SK-N-SH treated with all-trans-retinoic acid at 6 μM for 48 hours (cell line): ENCODE results near the gene COPS9.

Source experiments
- ATAC-seq: fragments of 200-7000 bp; cut with Tn5 transposase; 3 replicates; pipeline ENCODE4 v1.9.1; 2020; ENCODE audit warnings: mild to moderate bottlenecking, moderate library complexity
- ARNTL ChIP-seq: fragments of 450-650 bp; formaldehyde crosslinking; IDR thresholded peaks from 2 replicates; pipeline ENCODE4 v1.5.0; 2020; ENCODE audit warnings: low read depth, mild to moderate bottlenecking, moderate library complexity, borderline replicate concordance
- CSRNP3 ChIP-seq: fragments of 250-450 bp; sonication (Bioruptor Pico); IDR thresholded peaks from 2 replicates; pipeline ENCODE4 v1.5.1; 2021; ENCODE audit warnings: mild to moderate bottlenecking, moderate library complexity
- GLIS3 ChIP-seq: fragments of 250-450 bp; sonication (Bioruptor Pico); IDR thresholded peaks from 2 replicates; pipeline ENCODE4 v1.5.0; 2020; ENCODE audit warnings: mild to moderate bottlenecking, moderate library complexity
- ISL1 ChIP-seq: fragments of 250-450 bp; sonication (Bioruptor Pico); IDR thresholded peaks from 2 replicates; pipeline ENCODE4 v2.1.2; 2022; ENCODE audit warnings: mild to moderate bottlenecking, moderate library complexity
- OSR1 ChIP-seq: fragments of 250-450 bp; sonication (Bioruptor Pico); IDR thresholded peaks from 2 replicates; pipeline ENCODE4 v1.8.0; 2022; ENCODE audit warnings: moderate library complexity, mild to moderate bottlenecking, inconsistent platforms
- PATZ1 ChIP-seq: fragments of 250-450 bp; sonication (Bioruptor Pico); IDR thresholded peaks from 2 replicates; pipeline ENCODE4 v1.8.0; 2020; ENCODE audit warnings: mild to moderate bottlenecking, moderate library complexity, borderline replicate concordance
- POU6F1 ChIP-seq: fragments of 250-450 bp; sonication (Bioruptor Pico); IDR thresholded peaks from 2 replicates; pipeline ENCODE4 v1.8.0; 2021; ENCODE audit warnings: low read depth, mild to moderate bottlenecking, moderate library complexity, borderline replicate concordance
- PPARA ChIP-seq: fragments of 250-450 bp; sonication (Bioruptor Pico); IDR thresholded peaks from 2 replicates; pipeline ENCODE4 v1.5.0; 2020; ENCODE audit warnings: mild to moderate bottlenecking, borderline replicate concordance
- RARB ChIP-seq: fragments of 250-450 bp; sonication (Bioruptor Pico); IDR thresholded peaks from 2 replicates; pipeline ENCODE4 v1.8.0; 2021; ENCODE audit warnings: mild to moderate bottlenecking, moderate library complexity
- SNAI2 ChIP-seq: fragments of 250-450 bp; sonication (Bioruptor Pico); IDR thresholded peaks from 2 replicates; pipeline ENCODE4 v1.5.0; 2020; ENCODE audit warnings: mild to moderate bottlenecking, moderate library complexity
- TCF4 ChIP-seq: fragments of 250-450 bp; sonication (Bioruptor Pico); IDR thresholded peaks from 2 replicates; pipeline ENCODE4 v1.8.0; 2021; ENCODE audit warnings: mild to moderate bottlenecking, moderate library complexity, borderline replicate concordance
- TOX ChIP-seq: fragments of 250-450 bp; sonication (Bioruptor Pico); IDR thresholded peaks from 2 replicates; pipeline ENCODE4 v1.8.0; 2021; ENCODE audit warnings: mild to moderate bottlenecking, moderate library complexity, borderline replicate concordance
- TSHZ2 ChIP-seq: fragments of 250-450 bp; sonication (Bioruptor Pico); IDR thresholded peaks from 2 replicates; pipeline ENCODE4 v1.5.0; 2020; ENCODE audit warnings: mild to moderate bottlenecking, moderate library complexity
- ZFP3 ChIP-seq: fragments of 250-450 bp; sonication (Bioruptor Pico); IDR thresholded peaks from 2 replicates; pipeline ENCODE4 v1.5.0; 2020; ENCODE audit warnings: mild to moderate bottlenecking, moderate library complexity
- ZFP30 ChIP-seq: fragments of 450-650 bp; formaldehyde crosslinking; IDR thresholded peaks from 2 replicates; pipeline ENCODE4 v1.5.0; 2022; ENCODE audit warnings: mild to moderate bottlenecking, moderate library complexity
- ZNF565 ChIP-seq: fragments of 450-650 bp; formaldehyde crosslinking; conservative IDR thresholded peaks from 2 replicates; pipeline ENCODE4 v1.5.0; 2020; ENCODE audit warnings: low read depth, mild to moderate bottlenecking, moderate library complexity
- ZNF70 ChIP-seq: fragments of 450-650 bp; formaldehyde crosslinking; IDR thresholded peaks from 2 replicates; pipeline ENCODE4 v1.5.0; 2020; ENCODE audit warnings: mild to moderate bottlenecking, moderate library complexity
- ZNF8 ChIP-seq: fragments of 450-650 bp; formaldehyde crosslinking; IDR thresholded peaks from 2 replicates; pipeline ENCODE4 v1.5.0; 2020; ENCODE audit warnings: mild to moderate bottlenecking, moderate library complexity

COPS9 gene

GRCh38 chr2:240166761-240167587 is 30.9 kb upstream of the COPS9 start:
- no peak for TF ChIP-seq ZNF8 (CRISPR knock-in tag)
- no peak for TF ChIP-seq TSHZ2
- TF ChIP-seq POU6F1 (CRISPR knock-in tag) = no peak
- no peak for TF ChIP-seq CSRNP3 (CRISPR knock-in tag)
- no peak for TF ChIP-seq GLIS3
- TF ChIP-seq PPARA (CRISPR knock-in tag) = no peak
- TF ChIP-seq ISL1 = no peak
- TF ChIP-seq ARNTL = no peak
- TF ChIP-seq ZFP3 (CRISPR knock-in tag) = no peak
- TF ChIP-seq ZNF565 (CRISPR knock-in tag) = no peak
- no peak for TF ChIP-seq ZFP30 (CRISPR knock-in tag)
- TF ChIP-seq TCF4 (CRISPR knock-in tag) = no peak
- no peak for TF ChIP-seq RARB
- TF ChIP-seq TOX = no peak
- TF ChIP-seq ZNF70 (CRISPR knock-in tag) = no peak

GRCh38 chr2:240166191-240166590 is 30.1 kb upstream of the COPS9 start:
- ATAC-seq = no peak
- TF ChIP-seq TSHZ2 (no peak), ZNF70 (CRISPR knock-in tag) (no peak), OSR1 (CRISPR knock-in tag) (no peak), PATZ1 (no peak), TOX (no peak)

More at GRCh38 chr2:240166761-240167587, 30.9 kb upstream of the COPS9 start:
- ATAC-seq = no peak

- no peak for TF ChIP-seq PATZ1
- no peak for TF ChIP-seq ISL1
- TF ChIP-seq SNAI2 (CRISPR knock-in tag) = no peak
- ATAC-seq = no peak
Observed at GRCh38 chr2:240165661-240166060, 29.6 kb upstream of the COPS9 start.
